ENCODE results near the gene MINDY1. TPM values are rescaled to one million over a fixed set of nuclear protein-coding genes. Genes with fewer than 3 reads are reported as not detected.
A peak's percentile ranks its signal among the peaks of the same experiment; 100 is the strongest.

The MINDY1 gene
- total and polyA plus RNA-seq, 7 donors: 4.4 to 26.0 (median 16.2) TPM

DNA sequence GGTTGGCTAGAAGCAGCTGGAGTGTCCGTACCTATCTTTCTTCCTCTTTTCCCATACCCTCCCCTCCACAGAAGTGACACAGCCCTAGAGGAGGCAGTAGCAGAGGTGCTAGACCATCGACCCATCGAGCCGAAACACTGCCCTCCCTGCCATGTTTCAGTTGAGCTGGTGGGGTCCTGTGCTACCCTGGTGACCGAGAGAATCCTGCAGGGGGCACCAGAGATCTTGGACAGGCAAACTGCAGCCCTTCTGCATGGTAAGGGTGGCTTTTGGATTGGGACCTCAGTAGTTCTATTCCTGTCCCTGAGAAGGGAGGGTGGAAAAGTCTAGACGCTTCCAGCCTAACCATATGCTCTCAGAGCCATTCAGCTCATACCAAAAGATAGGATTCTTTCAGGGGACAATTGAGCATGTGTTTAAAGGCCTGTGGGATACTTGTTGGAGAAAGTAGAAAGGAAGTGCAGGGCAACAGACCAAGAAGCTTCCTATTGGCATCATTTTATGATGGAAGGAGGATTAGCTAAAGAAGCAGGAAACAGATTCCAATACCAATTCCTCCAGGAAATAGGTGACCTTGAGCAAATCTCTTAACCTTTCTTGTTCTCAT, 17.9 kb upstream of the MINDY1 start:
- Histone ChIP-seq H3K36me3 (ENCODE audit: insufficient read depth in 1 of 2, low read depth in 1 of 2) (peaks cover 8 to 57% of the 10 kb centered on the region in 2 donors), H3K9me3 (no peaks in the 10 kb centered on the region), H3K27me3 (ENCODE audit: insufficient read depth in 3 of 3, low read length in 2 of 3) (no peaks in the 10 kb centered on the region), H3K4me1 (peaks cover 30% of the 10 kb centered on the region), H3K27ac (peak overlapping the region; percentile 92), H3K4me3 (no peak overlapping the region)
- TF ChIP-seq, protein P1, sequence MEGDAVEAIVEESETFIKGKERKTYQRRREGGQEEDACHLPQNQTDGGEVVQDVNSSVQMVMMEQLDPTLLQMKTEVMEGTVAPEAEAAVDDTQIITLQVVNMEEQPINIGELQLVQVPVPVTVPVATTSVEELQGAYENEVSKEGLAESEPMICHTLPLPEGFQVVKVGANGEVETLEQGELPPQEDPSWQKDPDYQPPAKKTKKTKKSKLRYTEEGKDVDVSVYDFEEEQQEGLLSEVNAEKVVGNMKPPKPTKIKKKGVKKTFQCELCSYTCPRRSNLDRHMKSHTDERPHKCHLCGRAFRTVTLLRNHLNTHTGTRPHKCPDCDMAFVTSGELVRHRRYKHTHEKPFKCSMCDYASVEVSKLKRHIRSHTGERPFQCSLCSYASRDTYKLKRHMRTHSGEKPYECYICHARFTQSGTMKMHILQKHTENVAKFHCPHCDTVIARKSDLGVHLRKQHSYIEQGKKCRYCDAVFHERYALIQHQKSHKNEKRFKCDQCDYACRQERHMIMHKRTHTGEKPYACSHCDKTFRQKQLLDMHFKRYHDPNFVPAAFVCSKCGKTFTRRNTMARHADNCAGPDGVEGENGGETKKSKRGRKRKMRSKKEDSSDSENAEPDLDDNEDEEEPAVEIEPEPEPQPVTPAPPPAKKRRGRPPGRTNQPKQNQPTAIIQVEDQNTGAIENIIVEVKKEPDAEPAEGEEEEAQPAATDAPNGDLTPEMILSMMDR (IDR thresholded peaks at IDR 0.05): peak; percentile 73
- intact Hi-C loops (cut with DNase I): loop anchor here (5.0 kb wide), 3 partner anchors 33 to 133 kb away; partner anchors contain the start of genes TNFAIP8L2 (in 2 of the 2), CDC42SE1 (in 1 of the 2) and MLLT11 (in 1 of the 2)
- WGBS, 3 donors: 18 to 30% (median 27%) methylated on average over 6 of the region's 6 CpGs
- DNase-seq: peak; percentile 77 to 89
- ATAC-seq: peak; percentile 83 to 96 (median 86)

DNA sequence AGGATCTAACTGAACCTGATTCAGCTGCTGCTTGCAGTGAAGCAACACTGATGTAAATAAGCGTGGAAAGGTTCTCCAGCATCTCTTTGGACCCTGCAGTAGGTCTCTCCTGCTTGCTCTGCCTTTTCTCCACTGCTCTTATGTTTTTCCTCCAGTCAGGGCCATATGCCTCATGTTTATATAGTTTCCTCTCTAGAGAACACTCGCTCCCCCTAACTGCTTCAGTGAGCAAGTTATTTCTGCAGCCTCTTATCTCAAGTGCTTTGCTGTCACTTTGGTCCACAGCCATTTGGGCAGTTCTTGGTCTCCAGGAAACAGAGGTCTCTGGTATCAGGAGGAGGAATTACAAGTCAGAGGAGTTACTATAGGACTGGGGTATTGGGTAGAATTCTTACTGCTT, 6.8 kb upstream of the MINDY1 start:
- H3K9me3 ChIP-seq: no peaks in the 10 kb centered on the region
- H3K4me3 ChIP-seq: no peak overlapping the region
- intact Hi-C loops (cut with DNase I): no loop called here
- no peak for ATAC-seq
- peak overlapping the region; percentile 39 for H3K27ac ChIP-seq
- H3K27me3 ChIP-seq (ENCODE audit: insufficient read depth in 3 of 3, low read length in 2 of 3): no peaks in the 10 kb centered on the region
- DNase-seq: no peak
- WGBS, 3 donors: 71 to 83% (median 83%) methylated on average over 2 of the region's 2 CpGs
- peaks cover 0 to 30% of the 10 kb centered on the region in 2 donors for H3K36me3 ChIP-seq (ENCODE audit: insufficient read depth in 1 of 2, low read depth in 1 of 2)
- TF ChIP-seq, protein P1 (IDR thresholded peaks at IDR 0.05): no peak
- peaks cover 23% of the 10 kb centered on the region for H3K4me1 ChIP-seq

DNA sequence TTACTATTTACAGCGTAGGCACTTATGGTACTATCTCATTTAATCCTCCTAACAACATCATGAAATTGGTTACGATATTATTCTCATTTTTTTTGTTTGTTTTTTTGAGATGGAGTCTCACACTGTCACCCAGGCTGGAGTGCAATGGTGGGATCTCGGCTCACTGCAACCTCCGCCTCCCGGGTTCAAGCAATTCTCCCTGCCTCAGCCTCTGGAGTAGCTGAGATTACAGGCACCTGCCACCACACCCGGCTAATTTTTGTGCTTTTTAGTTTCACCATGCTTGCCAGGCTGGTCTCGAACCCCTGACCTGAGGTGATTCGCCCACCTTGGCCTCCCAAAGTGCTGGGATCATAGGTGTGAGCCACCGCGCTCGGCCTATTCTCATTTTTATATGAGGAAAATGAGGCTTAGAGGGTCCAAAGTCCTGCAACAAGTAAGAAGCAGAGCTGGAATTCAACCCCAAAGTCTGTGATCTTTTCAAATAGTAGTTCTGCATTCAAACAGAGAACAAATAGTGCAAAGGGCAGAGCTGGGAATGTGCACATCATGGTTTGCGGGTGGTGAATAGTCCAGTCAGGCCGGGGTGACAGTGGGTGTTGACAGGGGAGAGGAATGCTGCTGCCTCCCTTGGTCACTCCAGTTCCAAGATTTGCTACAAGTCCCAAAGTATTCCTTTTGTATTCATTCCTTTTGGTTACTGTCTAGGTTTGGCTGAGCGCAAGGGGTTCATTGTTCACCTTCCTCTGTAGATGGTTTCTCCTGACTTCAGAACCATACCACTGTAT, 6.2 kb upstream of the MINDY1 start:
- intact Hi-C loops (cut with DNase I): no loop called here
- peaks cover 0 to 24% of the 10 kb centered on the region in 2 donors for H3K36me3 ChIP-seq (ENCODE audit: insufficient read depth in 1 of 2, low read depth in 1 of 2)
- TF ChIP-seq, protein P1 (IDR thresholded peaks at IDR 0.05): no peak
- H3K9me3 ChIP-seq: no peaks in the 10 kb centered on the region
- ATAC-seq (no peak), DNase-seq (no peak)
- H3K27me3 ChIP-seq (ENCODE audit: insufficient read depth in 3 of 3, low read length in 2 of 3): no peaks in the 10 kb centered on the region
- no peak overlapping the region for H3K27ac ChIP-seq
- H3K4me3 ChIP-seq: no peak overlapping the region
- H3K4me1 ChIP-seq: peaks cover 25% of the 10 kb centered on the region
- 89 to 93% (median 91%) methylated on average over 14 of the region's 14 CpGs for WGBS, 3 donors

DNA sequence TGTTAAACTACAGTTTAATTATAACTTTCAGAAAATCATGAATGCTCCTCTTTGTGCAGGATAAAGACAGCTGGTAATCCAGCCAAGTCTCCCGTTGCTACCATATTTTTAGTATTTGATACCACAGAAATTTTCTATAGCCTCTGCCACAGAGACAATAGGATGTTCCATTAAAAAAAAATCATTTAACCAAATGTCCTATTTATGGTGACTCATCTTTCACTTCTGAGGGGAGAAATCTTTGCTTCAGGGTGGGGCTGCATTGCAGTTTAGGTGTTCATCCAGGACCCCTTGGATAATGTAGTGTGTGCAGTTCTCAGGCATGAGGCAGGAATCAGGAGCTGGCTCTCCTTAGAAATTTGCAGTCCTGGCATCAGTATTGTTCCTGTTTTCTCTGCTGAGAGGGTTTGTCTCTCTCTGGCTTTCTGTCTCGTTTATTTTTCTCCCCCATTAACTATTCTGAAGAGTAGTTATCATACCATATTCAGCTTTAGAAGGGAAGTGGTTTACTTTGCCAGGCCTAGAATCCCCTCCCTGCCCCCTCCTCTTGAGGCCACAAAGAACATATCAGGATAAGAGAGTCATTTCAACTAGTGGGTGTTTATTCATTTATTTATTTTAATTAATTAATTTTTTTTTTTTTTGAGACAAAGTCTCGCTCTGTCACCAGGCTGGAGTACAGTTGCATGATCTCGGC, 4.6 kb upstream of the MINDY1 start:
- no peaks in the 10 kb centered on the region for H3K9me3 ChIP-seq
- H3K36me3 ChIP-seq (ENCODE audit: insufficient read depth in 1 of 2, low read depth in 1 of 2): peaks cover 0 to 16% of the 10 kb centered on the region in 2 donors
- intact Hi-C loops (cut with DNase I): no loop called here
- DNase-seq: no peak
- H3K27ac ChIP-seq: no peak overlapping the region
- TF ChIP-seq, protein P1 (IDR thresholded peaks at IDR 0.05): no peak
- WGBS, 3 donors: 56 to 64% (median 58%) methylated on average over 4 of the region's 4 CpGs
- no peak for ATAC-seq
- H3K27me3 ChIP-seq (ENCODE audit: insufficient read depth in 3 of 3, low read length in 2 of 3): no peaks in the 10 kb centered on the region
- H3K4me1 ChIP-seq: peaks cover 36% of the 10 kb centered on the region
- H3K4me3 ChIP-seq: no peak overlapping the region
